ENCODE results near the gene INPP4B.
"Not testable (repeated sequence)": the region's sequence is repeated elsewhere in the genome, so short reads cannot be mapped to it uniquely, and the experiment has no call there.

INPP4B gene

DNA sequence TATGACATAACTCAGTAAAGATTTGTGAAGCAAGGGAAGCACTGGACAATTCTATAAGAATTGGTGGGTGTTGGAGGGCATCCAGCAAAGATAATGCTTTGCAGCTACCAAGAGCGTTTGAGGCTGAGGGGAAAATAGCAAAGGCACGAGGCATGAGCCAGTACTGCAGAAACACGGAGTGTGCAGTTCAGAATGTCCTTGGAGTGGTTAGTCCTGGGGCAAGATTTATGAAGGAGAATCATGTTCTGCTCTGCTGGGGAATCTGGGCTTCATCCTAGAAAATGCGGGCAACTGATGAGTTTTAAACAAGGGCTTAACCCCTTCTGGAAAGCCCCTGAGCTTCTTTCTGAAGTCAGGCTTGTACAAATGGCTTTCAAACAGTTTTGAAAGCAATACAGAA is 757.2 kb downstream of the INPP4B start:
- no peak overlapping the region for H3K27ac ChIP-seq

DNA sequence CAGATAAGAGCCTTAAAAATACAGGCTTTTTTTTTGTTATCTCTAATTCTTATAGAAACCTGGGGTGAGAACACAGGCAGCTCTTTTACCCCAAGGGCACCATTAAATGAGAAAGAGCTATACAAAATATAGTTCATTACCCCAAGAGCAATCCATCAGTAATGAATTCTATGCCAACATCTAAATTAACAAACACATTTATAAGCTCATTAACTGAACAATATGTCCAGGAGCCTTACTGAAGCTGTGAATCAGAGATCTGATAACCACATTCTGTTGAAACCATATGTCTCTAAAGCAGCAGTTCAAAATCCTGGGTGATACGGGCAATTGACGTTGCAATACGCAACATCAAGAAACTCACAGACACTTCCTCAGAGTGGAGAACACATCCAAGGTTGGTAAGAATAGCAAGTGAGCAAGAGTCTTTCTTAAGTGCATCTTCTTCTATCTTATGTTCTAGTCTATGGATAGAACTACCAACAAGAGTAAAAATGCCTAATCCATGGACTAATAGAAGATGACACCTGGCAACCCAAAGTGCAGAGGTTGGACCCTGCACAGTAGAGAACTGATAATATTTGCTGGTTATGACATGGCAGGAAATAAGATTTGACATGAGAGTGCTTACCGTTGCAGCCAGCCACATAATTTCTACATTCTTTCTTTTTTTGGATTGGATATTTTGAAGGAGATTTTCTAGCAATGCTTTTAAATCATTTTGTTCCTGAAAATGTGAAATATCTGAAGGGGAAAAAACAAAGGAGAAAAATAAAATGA is 760.4 kb downstream of the INPP4B start:
- TF ChIP-seq, protein P1, sequence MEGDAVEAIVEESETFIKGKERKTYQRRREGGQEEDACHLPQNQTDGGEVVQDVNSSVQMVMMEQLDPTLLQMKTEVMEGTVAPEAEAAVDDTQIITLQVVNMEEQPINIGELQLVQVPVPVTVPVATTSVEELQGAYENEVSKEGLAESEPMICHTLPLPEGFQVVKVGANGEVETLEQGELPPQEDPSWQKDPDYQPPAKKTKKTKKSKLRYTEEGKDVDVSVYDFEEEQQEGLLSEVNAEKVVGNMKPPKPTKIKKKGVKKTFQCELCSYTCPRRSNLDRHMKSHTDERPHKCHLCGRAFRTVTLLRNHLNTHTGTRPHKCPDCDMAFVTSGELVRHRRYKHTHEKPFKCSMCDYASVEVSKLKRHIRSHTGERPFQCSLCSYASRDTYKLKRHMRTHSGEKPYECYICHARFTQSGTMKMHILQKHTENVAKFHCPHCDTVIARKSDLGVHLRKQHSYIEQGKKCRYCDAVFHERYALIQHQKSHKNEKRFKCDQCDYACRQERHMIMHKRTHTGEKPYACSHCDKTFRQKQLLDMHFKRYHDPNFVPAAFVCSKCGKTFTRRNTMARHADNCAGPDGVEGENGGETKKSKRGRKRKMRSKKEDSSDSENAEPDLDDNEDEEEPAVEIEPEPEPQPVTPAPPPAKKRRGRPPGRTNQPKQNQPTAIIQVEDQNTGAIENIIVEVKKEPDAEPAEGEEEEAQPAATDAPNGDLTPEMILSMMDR (conservative IDR thresholded peaks at IDR 0.05): no peak
- no peak overlapping the region for H3K27ac ChIP-seq

More for the DNA sequence above, 757.2 kb downstream of the INPP4B start:
- TF ChIP-seq, protein P1 (conservative IDR thresholded peaks at IDR 0.05): no peak

DNA sequence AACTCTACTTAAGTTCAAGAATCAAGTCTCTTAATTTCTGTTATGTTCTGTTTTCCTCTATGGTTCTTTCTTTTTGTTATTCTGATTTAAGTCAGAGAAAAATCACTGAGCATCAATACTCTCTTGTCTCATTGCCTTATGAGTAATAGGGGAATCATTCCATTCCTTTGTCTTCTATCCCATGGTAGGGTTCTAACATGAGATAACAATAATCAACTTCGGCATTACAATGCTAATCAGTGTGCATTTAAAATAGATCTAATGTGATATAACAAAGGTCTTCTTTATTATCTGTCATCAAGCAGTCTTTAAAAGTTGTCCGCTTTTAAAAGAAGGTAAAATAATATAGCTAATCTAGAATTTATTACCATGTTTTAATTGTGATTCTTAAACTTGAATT is 762.8 kb downstream of the INPP4B start:
- TF ChIP-seq, protein P1 (conservative IDR thresholded peaks at IDR 0.05): no peak
- no peak overlapping the region for H3K27ac ChIP-seq

DNA sequence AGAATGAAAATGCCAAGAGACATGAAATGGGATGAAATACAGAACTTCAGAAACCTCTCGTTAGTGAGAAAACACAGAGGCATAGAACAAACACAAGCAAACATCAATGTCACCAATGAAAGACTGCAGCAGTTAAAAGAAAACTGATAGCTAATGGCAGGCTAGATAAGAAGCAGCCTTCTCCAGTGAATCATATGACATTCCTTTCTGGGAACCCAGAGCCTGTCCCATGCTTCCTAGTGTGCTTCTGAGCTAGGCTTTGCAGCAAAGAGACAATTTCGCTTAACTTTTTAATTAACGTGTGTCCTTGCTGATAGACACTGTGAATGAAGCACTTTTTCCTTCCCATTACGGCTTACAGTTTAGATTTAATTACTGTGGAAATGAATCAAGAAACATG is 765.1 kb downstream of the INPP4B start:
- TF ChIP-seq, protein P1 (conservative IDR thresholded peaks at IDR 0.05): no peak

DNA sequence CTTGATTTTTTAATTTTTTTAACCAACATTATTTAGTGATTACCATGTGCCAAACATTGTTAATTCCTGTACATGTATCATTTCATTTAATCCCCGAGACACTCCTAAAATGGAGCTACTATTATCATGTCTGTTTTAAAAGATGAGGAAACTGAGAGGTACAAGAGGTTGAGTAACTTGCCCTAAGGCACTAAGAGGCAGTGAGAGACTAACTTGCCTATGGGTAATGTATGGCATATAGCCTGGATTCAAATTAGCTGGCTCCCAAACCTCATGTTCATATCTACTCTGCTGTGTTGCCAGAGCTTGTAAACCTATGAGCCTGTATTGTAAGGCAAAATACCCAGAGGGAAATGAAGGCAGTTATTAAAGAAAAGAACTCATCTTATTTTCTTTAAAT is 766.1 kb downstream of the INPP4B start:
- H3K27ac ChIP-seq: no peak overlapping the region
- TF ChIP-seq, protein P1 (conservative IDR thresholded peaks at IDR 0.05): no peak

More for the DNA sequence above, 765.1 kb downstream of the INPP4B start:
- no peak overlapping the region for H3K27ac ChIP-seq

DNA sequence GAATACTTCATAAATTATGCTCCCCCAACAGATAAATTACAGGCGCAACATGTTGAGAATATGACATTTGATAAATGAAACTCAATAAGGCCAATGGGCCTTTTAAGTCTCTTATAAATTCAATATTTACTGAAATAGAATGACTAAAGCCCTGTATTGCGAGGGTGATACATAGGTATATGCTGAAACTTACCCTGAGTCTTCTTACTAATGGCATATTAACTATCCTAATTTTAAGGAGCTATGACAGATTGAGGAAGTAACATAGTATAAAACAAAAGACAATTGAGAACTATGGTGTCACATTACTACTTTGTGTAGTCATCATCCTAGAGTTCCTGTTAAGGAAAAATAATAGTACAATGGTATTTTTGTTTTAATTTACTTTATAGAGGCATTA is 769.1 kb downstream of the INPP4B start:
- H3K27ac ChIP-seq: no peak overlapping the region
- TF ChIP-seq, protein P1 (conservative IDR thresholded peaks at IDR 0.05): no peak

DNA sequence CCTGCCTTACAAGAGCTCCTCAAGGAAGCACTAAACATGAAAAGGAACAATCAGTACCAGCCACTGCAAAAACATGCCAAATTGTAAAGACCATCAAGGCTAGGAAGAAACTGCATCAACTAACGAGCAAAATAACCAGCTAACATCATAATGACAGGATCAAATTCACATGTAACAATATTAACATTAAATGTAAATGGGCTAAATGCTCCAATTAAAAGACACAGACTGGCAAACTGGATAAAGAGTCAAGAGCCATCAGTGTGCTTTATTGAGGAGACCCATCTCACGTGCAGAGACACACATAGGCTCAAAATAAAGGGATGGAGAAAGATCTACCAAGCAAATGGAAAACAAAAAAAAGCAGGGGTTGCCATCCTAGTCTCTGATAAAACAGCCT is 777.8 kb downstream of the INPP4B start:
- H3K27ac ChIP-seq: not testable (repeated sequence)

DNA sequence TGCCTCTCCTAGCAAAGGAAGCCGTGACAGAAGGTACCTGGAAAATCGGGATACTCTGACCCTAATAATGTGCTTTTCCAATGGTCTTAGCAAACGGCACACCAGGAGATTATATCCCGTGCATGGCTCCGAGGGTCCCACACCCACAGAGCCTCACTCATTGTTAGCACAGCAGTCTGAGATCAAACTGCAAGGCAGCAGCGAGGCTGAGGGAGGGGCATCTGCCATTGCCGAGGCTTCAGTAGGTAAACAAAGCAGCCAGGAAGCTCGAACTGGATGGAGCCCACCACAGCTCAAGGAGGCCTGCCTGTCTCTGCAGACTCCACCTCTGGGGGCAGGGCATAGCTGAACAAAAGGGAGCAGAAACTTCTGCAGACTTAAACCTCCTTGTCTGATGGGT is 779.5 kb downstream of the INPP4B start:
- not testable (repeated sequence) for H3K27ac ChIP-seq
